B cell (primary cell): ENCODE data around the gene NEO1. TPM values are rescaled to one million over a fixed set of nuclear protein-coding genes. Genes with fewer than 3 reads are reported as not detected.

Experiments used
- ATAC-seq: fragments of 200-7000 bp; cut with Tn5 transposase; one replicate; pipeline ENCODE4 v1.10.0; 2021; ENCODE audit warnings: low read depth, mild to moderate bottlenecking, moderate number of reproducible peaks, moderate library complexity
- CTCF ChIA-PET: fragments of 350-600 bp; sonication (Branson Sonifier 250); formaldehyde crosslinking; loops from one replicate; lab custom pipeline; 2021; ENCODE audit warnings: antibody characterized with exemption, inconsistent platforms; lab: Charles Lee
- POLR2A ChIA-PET: fragments of 350-600 bp; sonication (Branson Sonifier 250); formaldehyde crosslinking; loops from one replicate; lab custom pipeline; 2021; ENCODE audit warnings: antibody characterized with exemption; lab: Charles Lee
- DNase-seq: peaks from one replicate; pipeline ENCODE4 v3.0.0; 2013
- H2AFZ ChIP-seq: 2 replicates; pipeline ENCODE4 v1.6.1; 2012; ENCODE audit warnings: mild to moderate bottlenecking, low read depth, low read length; ENCODE audit not compliant: insufficient read depth, poor library complexity, severe bottlenecking
- H3K27ac ChIP-seq, 2 donors: 1 replicate in 1 of 2; 2 replicates in 1 of 2; pipeline ENCODE4 v1.5.1; 2012 to 2013; ENCODE audit warnings: low read length in 2 of 2, mild to moderate bottlenecking in 2 of 2, moderate library complexity in 1 of 2
- H3K27me3 ChIP-seq, 4 experiments: fragments of 200-600 bp in 1 of 4; sonication (generic) in 1 of 4; replicated peaks in 1 of 4; 1 replicate in 2 of 4; 2 replicates in 2 of 4; pipeline versions ENCODE4 v1.6.1 to v1.7.0; 2013 to 2016; ENCODE audit warnings: low read length in 3 of 4, mild to moderate bottlenecking in 2 of 4, mixed read lengths in 1 of 4, moderate library complexity in 1 of 4; ENCODE audit not compliant: insufficient read depth in 4 of 4, control insufficient read depth in 3 of 4; ENCODE audit errors: control extremely low read depth in 1 of 4
- H3K36me3 ChIP-seq, 2 experiments: replicated peaks in 1 of 2; 1 replicate in 1 of 2; 2 replicates in 1 of 2; pipeline versions ENCODE4 v1.6.1 to v1.7.1; 2013; ENCODE audit warnings: low read length in 1 of 2; ENCODE audit not compliant: insufficient read depth in 2 of 2, control insufficient read depth in 1 of 2; ENCODE audit errors: control extremely low read depth in 1 of 2, extremely low read depth in 1 of 2
- H3K4me1 ChIP-seq, 2 donors: fragments of 200-600 bp in 1 of 2; sonication (generic) in 1 of 2; 1 replicate in 1 of 2; 2 replicates in 1 of 2; pipeline versions ENCODE4 v1.5.1 to v1.6.1; 2013 to 2017; ENCODE audit warnings: low read length in 2 of 2; ENCODE audit not compliant: control insufficient read depth in 2 of 2, insufficient read depth in 2 of 2
- H3K4me2 ChIP-seq: replicated peaks from 2 replicates; pipeline ENCODE3; 2012; ENCODE audit warnings: mild to moderate bottlenecking, low read depth, low read length; ENCODE audit not compliant: poor library complexity, severe bottlenecking
- H3K4me3 ChIP-seq, 5 experiments: fragments of 200-600 bp in 1 of 5; sonication (generic) in 1 of 5; 1 replicate in 3 of 5; 2 replicates in 2 of 5; pipeline versions ENCODE4 v1.5.1 to v1.7.0; 2011 to 2016; ENCODE audit warnings: low read length in 4 of 5, mild to moderate bottlenecking in 4 of 5, low read depth in 2 of 5, control low read depth in 1 of 5, moderate library complexity in 1 of 5; ENCODE audit not compliant: insufficient read depth in 1 of 5; ENCODE audit errors: control extremely low read depth in 1 of 5, extremely low read depth in 1 of 5
- H3K79me2 ChIP-seq: fragments of 200-600 bp; sonication (generic); one replicate; pipeline ENCODE4 v1.6.0; 2016; ENCODE audit warnings: low read length; ENCODE audit not compliant: control insufficient read depth, insufficient read depth
- H3K9ac ChIP-seq: fragments of 200-600 bp; sonication (generic); 2 replicates; pipeline ENCODE4 v1.6.1; 2017; ENCODE audit warnings: mild to moderate bottlenecking, low read length, moderate library complexity
- H3K9me3 ChIP-seq, 3 donors: one replicate each; pipeline versions ENCODE4 v1.6.1 to v1.7.1; 2013; ENCODE audit warnings: low read length in 2 of 3; ENCODE audit not compliant: control insufficient read depth in 2 of 3, insufficient read depth in 1 of 3; ENCODE audit errors: control extremely low read depth in 1 of 3
- H4K20me1 ChIP-seq: 2 replicates; pipeline ENCODE4 v1.6.0; 2012; ENCODE audit warnings: mild to moderate bottlenecking, low read length; ENCODE audit not compliant: insufficient read depth, control insufficient read depth, poor library complexity, severe bottlenecking
- H3K27ac Mint-ChIP-seq: one replicate; pipeline ENCODE4 v1.8.0; 2021; ENCODE audit warnings: mixed read lengths
- H3K27me3 Mint-ChIP-seq: one replicate; pipeline ENCODE4 v1.8.0; 2021; ENCODE audit warnings: mixed read lengths
- H3K4me1 Mint-ChIP-seq: one replicate; pipeline ENCODE4 v1.8.0; 2021; ENCODE audit warnings: mixed read lengths
- H3K4me3 Mint-ChIP-seq: one replicate; pipeline ENCODE4 v1.8.0; 2021; ENCODE audit warnings: mixed read lengths
- H3K9me3 Mint-ChIP-seq: one replicate; pipeline ENCODE4 v1.8.0; 2022; ENCODE audit warnings: mixed read lengths; ENCODE audit not compliant: insufficient read depth
- CTCF ChIP-seq: fragments of 200-600 bp; IDR thresholded peaks from one replicate; pipeline ENCODE4 v1.8.0; 2022; ENCODE audit warnings: antibody characterized with exemption, mild to moderate bottlenecking
- EZH2 ChIP-seq: IDR thresholded peaks from 2 replicates; pipeline ENCODE4 v1.6.1; 2012; ENCODE audit warnings: borderline replicate concordance, low read depth, mild to moderate bottlenecking, moderate library complexity, low read length; ENCODE audit not compliant: insufficient read depth, poor library complexity, severe bottlenecking
- WGBS: methylation state at CpG from one replicate; pipeline ENCODE4 v1.1.5; 2013; ENCODE audit warnings: missing lambda C conversion rate; ENCODE audit not compliant: insufficient coverage; 5-methylcytosine and 5-hydroxymethylcytosine counted together
- intact Hi-C: fragments of 100-400 bp; cut with micrococcal nuclease; formaldehyde crosslinking; loops from one replicate; pipeline ENCODE4 v1.10.0; 2022
- polyA plus RNA-seq: library from polyadenylated mRNA; depleted of rRNA; stranded (reverse); fragments of >200 nt; gene quantifications from 2 replicates; pipeline ENCODE4 v1.2.3, GENCODE V29; 2012
- total RNA-seq, 2 donors: library from RNA; stranded (reverse); fragments of 120-200 nt in 1 of 2; gene quantifications; 1 replicate in 1 of 2; 2 replicates in 1 of 2; pipeline versions ENCODE4 v1.2.3 to v1.2.4, GENCODE V29; 2013 to 2022

The NEO1 gene
- total and polyA plus RNA-seq, 2 donors (not counting 1 experiment from before 2014, with no cell fraction given), result 1.3 to 3.9 TPM

- TF ChIP-seq EZH2 (no peak), CTCF (no peak)
- H3K4me1 ChIP-seq, result peaks cover 0 to 7% of the 10 kb centered on the region in 2 donors
- 91% methylated on average over 18 of the region's 21 CpGs for WGBS
- Mint-ChIP-seq H3K27me3 (no peaks in the 10 kb centered on the region), H3K4me1 (peaks cover 2% of the 10 kb centered on the region), H3K27ac (no peak overlapping the region), H3K4me3 (no peak overlapping the region), H3K9me3 (no peaks in the 10 kb centered on the region)
- no peak for ATAC-seq
- peaks cover 0 to 5% (median 0%) of the 10 kb centered on the region in 3 donors for H3K9me3 ChIP-seq
- POLR2A ChIA-PET, result no interaction called here
- H3K79me2 ChIP-seq, result no peaks in the 10 kb centered on the region
- DNase-seq, result no peak
- H3K27ac ChIP-seq, result no peak overlapping the region
- no peak overlapping the region for H3K9ac ChIP-seq
- H3K27me3 ChIP-seq, result peaks cover 0 to 3% (median 0%) of the 10 kb centered on the region in 4 experiments
- no peaks in the 10 kb centered on the region for H4K20me1 ChIP-seq
- no peaks in the 10 kb centered on the region for H3K36me3 ChIP-seq
- intact Hi-C loops, result no loop called here
- H2AFZ ChIP-seq, result no peak overlapping the region
- no peak overlapping the region for H3K4me3 ChIP-seq
- CTCF ChIA-PET, result no interaction called here
- no peak overlapping the region for H3K4me2 ChIP-seq
Measured at GRCh38 chr15:73329501-73330200, 277.4 kb downstream of the NEO1 start.

GRCh38 chr15:73330206-73331051 is 278.2 kb downstream of the NEO1 start:
- TF ChIP-seq CTCF (no peak), EZH2 (no peak)
- Histone ChIP-seq H3K4me1 (peaks cover 0 to 2% of the 10 kb centered on the region in 2 donors), H3K4me2 (no peak overlapping the region), H2AFZ (no peak overlapping the region), H3K9ac (no peak overlapping the region), H3K9me3 (no peaks in the 10 kb centered on the region), H3K36me3 (no peaks in the 10 kb centered on the region), H4K20me1 (no peaks in the 10 kb centered on the region), H3K27ac (no peak overlapping the region), H3K79me2 (no peaks in the 10 kb centered on the region), H3K27me3 (peaks cover 0 to 3% (median 0%) of the 10 kb centered on the region in 4 experiments), H3K4me3 (no peak overlapping the region)
- Mint-ChIP-seq H3K27ac (no peak overlapping the region), H3K9me3 (no peaks in the 10 kb centered on the region), H3K4me1 (peaks cover 2% of the 10 kb centered on the region), H3K27me3 (no peaks in the 10 kb centered on the region), H3K4me3 (no peak overlapping the region)
- intact Hi-C loops, result no loop called here
- POLR2A ChIA-PET, result no interaction called here
- ATAC-seq, result no peak
- no peak for DNase-seq
- WGBS, result 93% methylated on average over 13 of the region's 15 CpGs
- CTCF ChIA-PET, result no interaction called here
